Activated CD8-positive, alpha-beta memory T cell treated with anti-CD3 and anti-CD28 coated beads for 24 hours (primary cell): ENCODE results near the gene TUBB3.
A peak's percentile ranks its signal among the peaks of the same experiment; 100 is the strongest.
"Not testable (repeated sequence)": the region's sequence is repeated elsewhere in the genome, so short reads cannot be mapped to it uniquely, and the experiment has no call there.

Experiments used
- DNase-seq: peaks from one replicate; pipeline ENCODE4 v3.0.0-alpha.2; 2020

Gene TUBB3

DNA sequence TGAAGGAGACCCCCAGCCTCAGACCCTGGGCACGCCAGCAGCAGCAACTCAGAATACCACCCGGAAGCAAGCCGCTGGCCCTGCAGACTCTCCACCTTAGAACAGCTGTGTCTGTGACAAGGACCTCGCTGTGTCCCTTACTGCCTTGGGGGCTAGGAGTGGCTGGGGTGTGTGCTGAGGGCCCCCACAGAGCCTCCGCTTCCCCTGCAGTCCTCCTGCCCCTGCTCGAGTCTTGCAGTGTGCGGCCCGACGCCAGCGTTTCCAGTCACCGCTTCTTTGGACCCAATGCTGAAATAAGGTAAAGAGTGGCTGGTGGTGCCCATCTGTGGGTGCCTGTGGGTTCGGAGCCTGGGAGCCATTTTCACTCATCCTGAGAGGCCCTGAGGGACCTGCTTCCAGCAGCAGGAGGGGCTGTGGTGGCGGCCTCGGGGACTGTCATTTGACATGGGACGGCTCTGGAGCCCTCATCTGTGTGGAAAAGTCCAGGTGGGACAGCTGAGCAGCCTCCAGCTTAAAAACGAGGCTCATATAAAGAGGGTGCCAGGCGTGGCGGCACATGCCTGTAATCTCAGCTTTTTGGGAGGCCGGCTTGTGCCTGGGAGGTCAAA, 19.1 kb upstream of the TUBB3 start:
- no peak for DNase-seq

DNA sequence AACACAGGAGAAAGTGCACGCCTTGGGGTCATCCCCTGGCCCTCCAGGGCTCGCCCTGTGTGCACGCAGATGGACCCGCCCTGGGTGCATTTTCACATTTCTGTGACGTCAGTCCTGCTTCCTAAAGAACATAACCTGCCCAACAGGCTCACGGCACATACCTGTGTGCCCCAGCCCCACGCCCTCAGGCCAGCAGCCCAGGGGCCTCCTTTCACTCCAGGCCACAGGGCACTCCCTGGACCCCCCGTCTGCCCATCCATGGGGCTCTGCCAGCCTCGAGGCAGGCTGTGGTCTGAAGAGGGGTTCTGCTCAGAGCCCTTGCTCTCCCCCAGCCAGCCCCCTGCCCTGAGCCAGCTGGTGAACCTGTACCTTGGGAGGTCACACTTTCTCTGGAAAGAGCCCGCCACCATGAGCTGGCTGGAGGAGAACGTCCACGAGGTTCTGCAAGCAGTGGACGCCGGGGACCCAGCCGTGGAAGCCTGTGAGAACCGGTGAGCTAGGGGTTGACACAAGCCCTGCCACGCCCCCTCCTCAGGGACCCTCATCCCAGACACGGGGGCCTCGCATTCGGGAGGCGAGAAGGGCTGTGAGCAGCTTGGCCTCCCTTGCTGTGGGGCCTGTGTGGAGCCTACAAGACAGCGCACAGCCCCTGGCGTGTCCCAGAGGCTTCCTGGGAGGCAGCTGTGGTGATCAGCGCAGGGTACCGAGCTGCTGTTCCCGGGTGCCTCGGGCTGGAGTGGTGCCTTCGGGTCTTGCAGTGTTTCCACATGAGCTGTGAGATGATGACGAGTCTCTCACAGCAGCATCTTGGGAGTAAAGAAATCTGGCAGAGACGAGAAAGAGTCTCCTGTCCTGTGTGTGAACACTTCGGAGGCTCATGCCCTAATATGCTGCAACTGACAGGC, 18.3 kb upstream of the TUBB3 start:
- DNase-seq, result no peak

DNA sequence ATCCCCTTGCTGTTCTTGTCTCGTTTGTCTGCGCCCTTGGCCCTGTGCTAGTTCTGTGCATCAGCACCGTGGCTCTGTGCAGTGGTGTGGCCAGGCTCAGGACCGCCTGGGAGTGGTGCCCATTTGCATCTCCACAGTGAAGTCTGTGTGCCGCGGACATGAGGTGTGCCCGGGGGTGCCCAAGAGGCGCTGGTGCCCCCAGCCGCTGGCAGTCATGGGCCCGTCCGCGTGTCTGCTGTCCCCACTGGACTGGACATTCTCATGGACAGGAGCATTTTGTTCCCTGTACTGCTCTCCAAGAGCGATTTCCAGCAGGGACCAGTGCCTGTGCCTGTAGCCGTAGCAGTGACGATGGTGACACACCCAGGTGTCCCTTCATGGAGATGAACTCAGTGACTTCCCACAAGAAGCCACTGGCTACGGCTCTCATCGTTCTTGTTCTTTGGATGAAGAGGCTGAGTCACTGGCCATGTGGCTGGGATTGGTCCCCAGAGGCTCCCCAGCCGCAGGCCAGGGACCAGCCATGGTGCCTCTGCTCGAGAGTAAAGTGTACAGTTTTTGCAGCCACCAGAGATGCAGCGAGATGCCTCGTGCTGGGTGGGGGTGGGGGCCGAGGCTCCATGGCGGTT, 17.5 kb upstream of the TUBB3 start:
- no peak for DNase-seq

DNA sequence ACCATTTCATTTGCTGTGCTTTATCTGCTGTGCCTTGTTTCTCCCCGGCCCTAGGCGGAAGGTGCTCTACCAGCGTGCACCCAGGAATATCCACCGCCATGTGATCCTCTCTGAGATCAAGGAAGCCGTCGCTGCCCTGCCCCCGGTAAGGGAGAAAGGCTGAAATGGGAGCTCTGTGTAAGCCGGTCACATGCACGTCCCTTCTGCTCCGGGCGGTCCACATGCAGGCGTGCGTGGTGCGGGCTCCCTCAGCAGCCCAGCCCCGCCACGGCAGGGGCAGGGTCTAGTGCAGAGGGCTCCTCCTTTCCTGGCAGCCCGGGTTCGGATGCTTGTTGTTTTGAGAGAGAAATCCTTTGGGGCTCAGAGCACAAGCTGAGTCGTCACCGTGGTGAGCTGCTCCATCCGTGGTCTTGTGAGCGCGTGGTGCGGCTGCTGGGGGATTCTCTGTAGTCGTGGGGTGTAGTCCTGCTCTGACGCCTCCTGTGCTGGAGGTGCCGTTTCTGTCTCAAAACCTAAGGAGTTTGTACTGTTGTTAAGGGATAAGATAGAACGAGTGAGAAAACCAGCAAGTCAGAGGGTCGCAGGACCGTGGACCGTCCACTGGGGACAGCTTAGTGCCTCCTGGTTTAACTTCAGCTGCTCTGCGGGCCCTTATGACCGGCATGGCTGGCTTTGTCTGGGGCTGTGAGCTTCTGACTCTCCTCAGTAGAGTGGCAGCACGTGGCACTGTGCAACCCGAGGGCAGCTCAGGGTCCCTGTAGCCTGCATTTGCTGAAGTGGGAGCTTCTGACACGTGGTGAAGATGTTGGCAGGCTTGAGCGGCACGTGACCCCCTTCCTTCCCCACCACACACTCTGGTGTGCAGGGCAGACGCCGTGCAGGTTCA, 16.8 kb upstream of the TUBB3 start:
- DNase-seq, result no peak

DNA sequence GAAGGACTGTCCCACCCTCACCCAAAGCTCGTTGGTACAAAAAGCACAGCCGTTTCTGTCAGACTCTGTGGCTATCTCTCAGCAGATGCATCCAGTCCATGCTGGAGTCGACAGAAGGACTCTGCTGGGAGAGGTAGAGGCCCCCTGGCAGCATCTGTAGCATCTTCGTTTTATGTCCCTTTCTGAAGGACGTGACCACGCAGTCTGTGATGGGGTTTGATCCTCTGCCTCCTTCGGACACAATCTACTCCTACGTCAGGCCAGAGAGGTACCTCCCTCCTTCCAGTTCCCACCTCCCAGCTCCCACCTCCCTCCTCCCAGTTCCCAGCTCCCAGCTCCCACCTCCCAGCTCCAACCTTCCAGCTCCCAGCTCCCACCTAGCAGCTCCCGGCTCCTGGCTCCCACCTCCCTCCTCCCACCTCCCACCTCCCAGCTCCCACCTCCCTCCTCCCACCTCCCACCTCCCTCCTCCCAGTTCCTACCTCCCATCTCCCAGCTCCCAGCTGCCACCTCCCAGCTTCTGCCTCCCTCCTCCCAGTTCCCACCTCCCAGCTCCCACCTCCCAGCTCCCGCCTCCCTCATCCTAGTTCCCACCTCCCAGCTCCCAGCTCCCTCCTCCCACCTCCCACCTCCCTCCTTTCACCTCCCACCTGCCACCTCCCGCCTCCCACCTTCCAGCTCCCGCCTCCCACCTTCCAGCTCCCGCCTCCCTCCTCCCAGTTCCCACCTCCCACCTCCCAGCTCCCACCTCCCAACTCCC, 15.9 kb upstream of the TUBB3 start:
- no peak for DNase-seq

DNA sequence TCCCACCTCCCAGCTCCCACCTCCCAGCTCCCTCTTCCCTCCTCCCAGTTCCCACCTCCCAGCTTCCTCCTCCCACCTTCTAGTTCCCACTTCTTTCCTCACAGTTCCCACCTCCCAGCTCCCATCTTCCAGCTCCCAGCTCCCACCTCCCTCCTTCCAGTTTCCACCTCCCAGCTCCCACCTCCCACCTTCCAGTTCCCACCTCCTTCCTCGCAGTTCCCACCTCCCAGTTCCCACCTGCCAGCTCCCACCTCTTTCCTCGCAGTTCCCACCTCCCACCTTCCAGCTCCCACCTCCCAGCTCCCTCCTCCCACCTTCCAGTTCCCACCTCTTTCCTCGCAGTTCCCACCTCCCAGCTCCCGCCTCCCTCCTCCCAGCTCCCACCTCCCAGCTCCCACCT, 14.9 kb upstream of the TUBB3 start:
- no peak for DNase-seq

DNA sequence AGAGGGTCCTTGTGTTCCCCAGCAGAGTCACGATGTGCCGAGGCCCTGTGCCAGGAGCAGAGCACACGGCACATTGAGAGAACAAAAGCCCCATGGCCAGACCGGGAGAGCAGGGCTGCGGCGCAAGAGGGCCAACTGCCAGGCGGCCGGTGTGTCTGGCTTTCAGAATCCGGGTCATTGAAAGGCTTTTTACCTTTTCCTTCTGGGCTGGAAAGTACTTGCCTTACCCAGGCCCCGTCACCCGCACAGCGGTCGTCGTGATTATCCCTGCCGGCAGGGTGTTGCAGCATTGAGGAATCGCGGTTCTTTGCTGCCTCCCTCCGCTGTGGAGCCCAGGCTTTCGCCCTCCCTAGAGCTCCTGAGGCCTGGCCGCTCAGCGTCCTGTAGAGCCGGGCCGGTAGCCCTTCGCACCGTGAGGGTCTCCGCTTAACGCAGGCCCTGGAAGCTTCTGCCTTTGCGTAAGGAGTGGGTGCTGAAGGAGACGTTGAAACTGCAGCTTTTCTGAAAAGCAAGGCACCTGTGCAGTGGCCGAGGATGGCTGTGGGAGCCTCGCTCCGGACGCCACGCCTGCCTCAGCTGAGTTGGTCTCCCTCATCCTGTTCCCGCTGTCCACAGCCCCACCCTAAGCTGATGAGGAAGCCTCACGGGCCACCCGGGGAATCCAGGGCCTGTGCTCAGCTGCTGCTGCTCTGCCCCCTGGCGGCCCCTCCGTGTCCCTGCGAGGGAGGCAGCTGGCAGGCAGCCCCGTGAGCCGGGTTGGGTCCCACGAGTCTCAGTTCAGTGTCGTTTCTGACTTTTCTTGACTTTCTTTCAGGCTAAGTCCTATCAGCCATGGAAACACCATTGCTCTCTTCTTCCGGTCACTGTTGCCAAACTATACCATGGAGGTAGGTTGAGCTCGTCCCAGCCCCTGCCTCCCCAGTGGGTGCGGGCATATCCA, 13.1 kb upstream of the TUBB3 start:
- DNase-seq, result peak; percentile 86

DNA sequence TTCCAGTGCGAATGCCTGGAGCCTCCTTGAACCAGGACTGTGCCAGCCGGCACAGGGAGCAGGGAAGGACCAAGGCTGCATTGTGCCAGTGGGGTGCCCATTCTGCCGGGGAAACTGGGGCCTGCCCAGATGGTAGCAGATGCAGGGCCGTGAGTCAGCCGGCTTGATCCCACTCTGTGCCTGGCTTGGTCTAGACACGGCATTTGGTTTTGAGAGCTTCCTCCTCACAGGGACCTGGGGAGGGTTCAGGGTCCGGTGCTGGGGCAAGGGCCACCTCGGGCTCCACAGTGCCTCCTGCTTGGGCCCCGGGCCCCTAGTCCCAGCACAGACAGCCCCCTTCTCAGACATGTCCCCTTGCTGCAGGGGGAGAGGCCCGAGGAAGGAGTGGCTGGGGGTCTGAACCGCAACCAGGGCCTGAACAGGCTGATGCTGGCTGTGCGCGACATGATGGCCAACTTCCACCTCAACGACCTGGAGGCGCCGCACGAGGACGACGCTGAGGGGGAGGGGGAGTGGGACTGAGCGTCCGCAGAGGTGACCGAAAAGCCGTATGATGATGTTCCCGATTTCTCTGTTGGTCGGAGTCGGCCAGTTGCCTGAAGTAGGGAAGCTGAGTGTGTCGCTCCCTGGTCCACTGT, 12.3 kb upstream of the TUBB3 start:
- DNase-seq, result no peak

DNA sequence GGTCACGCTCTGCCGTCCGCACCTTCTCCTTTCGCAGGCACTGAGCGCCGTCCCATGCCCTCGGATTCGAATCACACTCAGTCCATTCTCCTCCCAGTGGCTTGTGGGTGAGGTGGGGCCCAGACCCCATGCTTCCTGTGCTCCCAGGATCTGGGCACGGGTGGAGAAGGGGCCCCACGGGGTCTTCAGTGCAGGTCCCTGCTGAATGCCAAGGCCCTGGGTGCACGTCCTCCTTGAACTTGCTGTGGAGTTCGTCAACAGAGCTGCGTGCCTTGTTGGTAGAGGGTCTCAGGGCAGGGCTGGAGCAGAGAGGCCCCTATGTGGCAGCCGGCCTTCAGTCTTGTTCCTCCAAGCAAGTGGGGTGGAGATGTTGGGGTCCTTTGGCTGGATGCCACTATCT, 11.8 kb upstream of the TUBB3 start:
- DNase-seq, result no peak

DNA sequence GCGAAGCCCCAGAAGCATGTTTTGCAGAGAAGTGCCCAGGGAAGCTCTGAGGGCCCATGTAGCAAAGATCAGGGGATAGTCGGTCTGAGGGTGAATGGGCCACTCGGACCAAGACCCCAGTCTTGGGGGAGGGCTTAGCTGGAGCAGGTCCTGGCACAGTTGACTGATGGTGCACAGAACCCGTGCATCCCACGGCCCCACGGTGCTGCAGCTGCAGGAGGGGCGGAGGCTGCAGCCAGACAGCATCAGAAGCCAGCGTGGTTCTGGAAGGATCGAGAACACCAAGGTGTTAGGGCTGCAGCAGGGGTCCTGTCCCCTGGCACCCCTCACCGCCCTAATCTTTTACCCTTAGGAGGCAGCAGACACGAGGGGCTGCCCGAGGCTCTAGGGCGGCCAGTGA, 11.0 kb upstream of the TUBB3 start:
- DNase-seq, result no peak

DNA sequence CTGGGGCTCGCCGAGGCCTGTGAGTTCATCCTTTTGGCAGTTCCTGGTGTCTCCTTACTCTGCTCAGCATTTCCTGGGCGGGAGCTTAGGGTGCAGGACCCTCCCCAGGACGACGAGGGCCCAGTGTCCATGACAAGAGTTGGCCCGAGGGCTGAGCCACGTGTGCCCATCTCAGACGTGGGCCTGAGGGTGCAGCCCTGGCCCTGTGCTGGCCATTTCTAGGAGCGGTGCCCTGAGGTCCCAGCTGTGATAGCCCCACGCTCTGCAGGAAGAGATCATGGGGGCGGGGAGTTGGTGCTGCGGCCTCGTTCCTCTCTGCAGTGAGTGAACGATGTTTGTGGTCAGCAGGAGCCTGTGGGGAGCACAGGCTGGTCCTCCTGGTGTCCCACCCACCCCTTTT, 10.5 kb upstream of the TUBB3 start:
- no peak for DNase-seq

DNA sequence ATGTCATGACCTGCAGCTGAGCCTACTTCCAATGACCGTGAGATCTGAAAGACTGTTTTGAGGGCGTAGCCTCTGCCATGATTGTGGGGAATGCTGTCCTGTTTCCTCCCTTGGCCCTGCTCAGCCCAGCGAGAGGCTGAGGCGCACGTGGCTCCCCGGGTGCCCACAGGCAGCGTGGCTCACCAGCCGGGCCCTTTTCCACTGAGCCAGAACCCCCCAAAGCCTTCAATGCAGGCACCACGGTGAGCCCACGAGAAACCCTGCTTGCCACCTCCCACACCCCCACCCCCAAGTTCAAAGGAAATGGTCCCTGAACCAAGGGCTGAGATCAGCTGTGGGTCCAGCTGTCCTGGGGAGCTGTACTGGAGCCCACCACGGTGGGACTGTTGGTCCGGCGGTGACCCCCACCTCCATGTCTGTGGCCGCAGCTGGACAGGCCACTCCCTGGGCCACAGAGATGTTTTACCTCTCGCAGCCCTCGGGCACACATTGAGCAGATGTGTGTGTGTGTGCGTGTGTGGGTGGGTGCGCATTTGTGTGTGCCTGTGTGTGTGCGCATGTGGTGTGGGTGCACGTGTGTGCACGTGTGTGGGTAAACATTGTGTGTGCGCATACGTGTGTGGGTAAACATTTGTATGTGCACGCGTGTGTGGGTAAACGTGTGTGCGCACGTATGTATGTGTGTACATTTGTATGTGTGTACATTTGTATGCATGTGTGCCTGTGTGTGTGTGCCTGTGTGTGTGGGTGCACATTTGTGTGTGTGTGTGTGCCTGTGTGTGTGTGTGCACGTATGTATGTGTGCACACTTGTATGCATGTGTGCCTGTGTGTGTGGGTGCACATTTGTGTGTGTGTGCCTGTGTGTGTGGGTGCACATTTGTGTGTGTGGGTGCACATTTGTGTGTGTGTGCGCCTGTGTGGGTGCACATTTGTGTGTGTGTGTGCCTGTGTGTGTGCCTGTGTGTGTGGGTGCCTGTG, 9.4 kb upstream of the TUBB3 start:
- DNase-seq, result no peak

DNA sequence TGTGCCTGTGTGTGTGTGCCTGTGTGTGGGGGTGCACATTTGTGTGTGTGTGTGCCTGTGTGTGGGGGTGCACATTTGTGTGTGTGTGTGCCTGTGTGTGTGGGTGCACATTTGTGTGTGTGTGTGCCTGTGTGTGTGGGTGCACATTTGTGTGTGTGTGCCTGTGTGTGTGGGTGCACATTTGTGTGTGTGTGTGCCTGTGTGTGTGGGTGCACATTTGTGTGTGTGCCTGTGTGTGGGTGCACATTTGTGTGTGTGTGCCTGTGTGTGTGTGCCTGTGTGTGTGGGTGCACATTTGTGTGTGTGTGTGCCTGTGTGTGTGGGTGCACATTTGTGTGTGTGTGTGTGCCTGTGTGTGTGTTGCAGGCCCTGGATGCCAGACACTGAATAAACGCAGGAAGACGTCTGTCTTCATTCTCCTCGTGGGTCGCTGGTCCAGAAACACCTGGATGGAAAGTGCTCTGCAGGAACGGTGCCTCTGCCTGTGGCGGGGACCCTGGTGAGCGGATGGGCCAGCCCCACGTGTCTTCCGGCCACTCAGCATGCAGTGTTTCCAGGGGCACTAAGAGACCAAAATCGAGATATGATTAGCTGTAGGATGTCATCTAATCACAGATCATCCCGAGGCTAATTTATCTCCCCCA, 8.4 kb upstream of the TUBB3 start:
- not testable (repeated sequence) for DNase-seq

DNA sequence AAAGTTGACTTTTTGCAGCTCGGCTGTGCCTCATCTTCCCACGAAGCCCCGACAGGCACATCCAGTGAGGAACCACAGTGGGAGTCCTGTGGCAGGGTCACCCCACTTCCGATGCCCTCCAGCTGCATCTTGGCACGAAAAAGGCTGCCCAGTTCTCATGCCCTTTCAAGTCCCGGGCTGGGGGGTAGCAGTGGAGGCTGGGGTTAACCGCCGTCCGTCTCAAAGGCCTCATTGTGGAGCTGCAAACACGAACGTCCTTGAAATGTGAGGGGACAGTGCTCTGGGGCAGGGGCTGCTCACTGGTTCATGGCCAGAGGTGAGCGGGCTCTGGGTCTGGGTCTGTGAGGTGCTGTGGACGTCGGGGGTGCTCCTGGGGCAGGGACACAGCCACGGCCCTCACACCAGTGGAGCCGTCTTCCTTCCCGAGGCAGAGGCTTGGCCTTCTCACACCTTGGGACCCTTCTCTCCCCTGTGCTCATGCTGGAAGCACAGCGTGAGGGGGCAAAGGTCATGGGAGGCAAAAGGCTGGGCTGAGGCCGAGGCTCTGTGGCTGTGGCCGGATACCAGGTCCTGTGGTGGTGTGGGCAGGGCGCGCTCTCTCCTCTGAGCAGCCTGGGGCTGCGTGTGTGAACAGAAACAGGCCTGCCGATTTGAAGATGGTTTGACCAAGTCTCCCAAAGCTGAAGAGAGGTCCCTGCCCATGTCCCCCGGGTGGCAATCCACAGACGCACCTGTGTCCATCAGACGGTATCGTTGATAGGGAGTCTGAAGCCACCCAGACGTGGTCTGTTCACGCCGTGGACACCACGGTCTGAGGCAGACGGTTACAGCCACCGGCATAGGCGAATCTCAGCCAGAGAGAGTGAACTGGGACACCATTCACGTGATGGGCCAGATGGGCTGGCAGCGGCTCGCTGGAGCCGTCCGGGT, 7.6 kb upstream of the TUBB3 start:
- no peak for DNase-seq

DNA sequence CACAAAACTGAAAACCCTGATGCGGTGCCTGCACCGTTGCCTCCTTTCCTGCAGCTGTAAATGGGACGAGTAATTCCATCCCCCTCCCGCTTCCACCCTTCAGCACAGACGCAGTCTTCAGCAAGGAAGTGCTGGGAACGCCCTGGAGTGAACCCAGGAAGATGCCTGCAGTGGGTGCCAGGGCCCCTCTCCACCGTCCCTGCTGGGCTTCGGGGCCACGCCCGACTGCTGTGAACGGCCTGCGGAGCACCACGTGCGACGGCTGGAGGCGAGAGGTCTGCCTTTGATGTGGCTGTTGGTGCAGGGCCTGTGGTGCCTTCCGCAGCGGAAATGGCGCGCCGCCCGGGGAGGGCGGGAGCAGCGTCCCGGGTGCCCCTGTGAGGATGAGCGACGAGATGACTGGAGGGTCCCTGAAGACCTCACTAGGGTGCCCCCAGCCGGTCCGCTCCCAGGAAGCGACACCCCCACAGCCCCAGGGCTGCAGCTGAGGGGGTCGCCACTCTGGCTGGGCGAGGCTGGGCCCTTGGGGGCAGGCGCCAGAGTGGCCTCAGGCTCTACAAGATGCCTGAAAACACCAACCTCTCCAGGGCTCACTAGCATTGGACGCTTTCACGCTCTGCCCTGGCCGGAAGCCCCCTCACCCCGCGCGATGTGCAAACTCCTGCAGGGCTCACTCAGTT, 5.2 kb upstream of the TUBB3 start:
- peak; percentile 89 for DNase-seq

DNA sequence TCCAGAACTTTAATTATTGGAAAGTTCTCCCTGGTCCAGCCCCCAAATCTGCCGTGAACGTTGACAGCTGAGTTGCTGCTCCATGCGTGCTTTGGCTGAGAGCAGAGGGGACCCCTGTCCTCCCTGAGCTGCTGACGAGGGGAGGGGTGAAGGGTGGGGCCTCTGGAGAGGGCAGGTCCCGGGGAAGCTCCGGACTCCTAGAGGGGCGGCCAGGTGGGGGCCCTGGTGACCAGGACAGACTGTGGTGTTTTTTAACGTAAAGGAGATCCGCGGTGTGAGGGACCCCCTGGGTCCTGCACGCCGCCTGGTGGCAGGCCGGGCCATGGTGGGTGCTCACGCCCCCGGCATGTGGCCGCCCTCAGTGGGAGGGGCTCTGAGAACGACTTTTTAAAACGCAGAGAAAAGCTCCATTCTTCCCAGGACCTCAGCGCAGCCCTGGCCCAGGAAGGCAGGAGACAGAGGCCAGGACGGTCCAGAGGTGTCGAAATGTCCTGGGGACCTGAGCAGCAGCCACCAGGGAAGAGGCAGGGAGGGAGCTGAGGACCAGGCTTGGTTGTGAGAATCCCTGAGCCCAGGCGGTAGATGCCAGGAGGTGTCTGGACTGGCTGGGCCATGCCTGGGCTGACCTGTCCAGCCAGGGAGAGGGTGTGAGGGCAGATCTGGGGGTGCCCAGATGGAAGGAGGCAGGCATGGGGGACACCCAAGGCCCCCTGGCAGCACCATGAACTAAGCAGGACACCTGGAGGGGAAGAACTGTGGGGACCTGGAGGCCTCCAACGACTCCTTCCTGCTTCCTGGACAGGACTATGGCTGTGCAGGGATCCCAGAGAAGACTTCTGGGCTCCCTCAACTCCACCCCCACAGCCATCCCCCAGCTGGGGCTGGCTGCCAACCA, 4.4 kb upstream of the TUBB3 start, which contains the start of gene MC1R:
TSS of gene MC1R (plus strand) at position 410 of the 895 bp plus-strand sequence. CDS start at position 807, 397 bp downstream.
- DNase-seq, result peak; percentile 72
